ENCODE data around the gene UBE2O. TPM values are rescaled to one million over a fixed set of nuclear protein-coding genes. Genes with fewer than 3 reads are reported as not detected.
A peak's percentile ranks its signal among the peaks of the same experiment; 100 is the strongest.

UBE2O gene
- total RNA-seq, 6 donors from 2014 or later: 20.5 to 55.5 (median 27.7) TPM

DNA sequence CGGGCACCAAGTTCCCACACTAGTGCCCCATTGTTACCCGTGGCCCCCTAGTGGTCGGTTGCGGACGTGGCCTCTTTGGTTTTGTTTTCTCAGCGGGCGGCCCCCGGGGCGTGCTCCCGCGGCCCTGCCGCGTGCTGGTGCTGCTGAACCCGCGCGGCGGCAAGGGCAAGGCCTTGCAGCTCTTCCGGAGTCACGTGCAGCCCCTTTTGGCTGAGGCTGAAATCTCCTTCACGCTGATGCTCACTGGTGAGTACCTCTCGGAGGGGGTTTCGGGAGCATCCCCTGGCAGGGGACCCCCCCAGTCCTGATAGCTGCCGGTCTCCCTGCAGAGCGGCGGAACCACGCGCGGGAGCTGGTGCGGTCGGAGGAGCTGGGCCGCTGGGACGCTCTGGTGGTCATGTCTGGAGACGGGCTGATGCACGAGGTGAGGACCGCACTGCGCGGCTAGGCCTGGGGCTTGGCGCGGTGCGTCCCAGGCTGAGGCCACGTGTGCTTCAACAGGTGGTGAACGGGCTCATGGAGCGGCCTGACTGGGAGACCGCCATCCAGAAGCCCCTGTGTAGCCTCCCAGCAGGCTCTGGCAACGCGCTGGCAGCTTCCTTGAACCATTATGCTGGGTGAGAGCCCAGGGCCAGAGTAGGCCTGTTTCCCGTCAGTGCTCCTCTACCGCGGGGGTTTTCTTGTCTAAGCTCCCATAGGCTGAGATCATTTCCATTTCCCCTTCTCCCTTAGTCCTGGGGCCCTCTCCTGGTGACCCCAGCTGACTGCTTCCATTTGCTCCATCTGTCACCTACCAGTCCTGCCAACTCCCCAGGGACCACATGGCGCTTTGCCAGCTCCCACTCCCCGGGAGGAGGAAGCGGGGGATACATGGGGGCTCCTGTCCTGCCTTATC is 66.8 kb downstream of the UBE2O start:
- peaks cover 0 to 24% (median 7%) of the 10 kb centered on the region in 4 donors for H3K36me3 ChIP-seq
- ATAC-seq (ENCODE audit: low FRiP score in 2 of 2) (peak; percentile 67 to 69), DNase-seq (peak; percentile 81 to 90)
- no peaks in the 10 kb centered on the region for H3K9me3 ChIP-seq
- peak overlapping the region; percentile 82 to 91 (median 88) for H3K27ac ChIP-seq
- peak overlapping the region in 3 of 4 donors; percentile 64 to 69 (median 67) for H3K4me3 ChIP-seq
- no peak for TF ChIP-seq POLR2A (IDR thresholded peaks at IDR 0.05)
- no peak for TF ChIP-seq EP300 (IDR thresholded peaks at IDR 0.05)
- no peak for TF ChIP-seq POLR2AphosphoS5 (IDR thresholded peaks at IDR 0.05)
- TF ChIP-seq, protein P1, sequence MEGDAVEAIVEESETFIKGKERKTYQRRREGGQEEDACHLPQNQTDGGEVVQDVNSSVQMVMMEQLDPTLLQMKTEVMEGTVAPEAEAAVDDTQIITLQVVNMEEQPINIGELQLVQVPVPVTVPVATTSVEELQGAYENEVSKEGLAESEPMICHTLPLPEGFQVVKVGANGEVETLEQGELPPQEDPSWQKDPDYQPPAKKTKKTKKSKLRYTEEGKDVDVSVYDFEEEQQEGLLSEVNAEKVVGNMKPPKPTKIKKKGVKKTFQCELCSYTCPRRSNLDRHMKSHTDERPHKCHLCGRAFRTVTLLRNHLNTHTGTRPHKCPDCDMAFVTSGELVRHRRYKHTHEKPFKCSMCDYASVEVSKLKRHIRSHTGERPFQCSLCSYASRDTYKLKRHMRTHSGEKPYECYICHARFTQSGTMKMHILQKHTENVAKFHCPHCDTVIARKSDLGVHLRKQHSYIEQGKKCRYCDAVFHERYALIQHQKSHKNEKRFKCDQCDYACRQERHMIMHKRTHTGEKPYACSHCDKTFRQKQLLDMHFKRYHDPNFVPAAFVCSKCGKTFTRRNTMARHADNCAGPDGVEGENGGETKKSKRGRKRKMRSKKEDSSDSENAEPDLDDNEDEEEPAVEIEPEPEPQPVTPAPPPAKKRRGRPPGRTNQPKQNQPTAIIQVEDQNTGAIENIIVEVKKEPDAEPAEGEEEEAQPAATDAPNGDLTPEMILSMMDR (IDR thresholded peaks at IDR 0.05): peak; percentile 87 to 95 (median 92)
- H3K4me1 ChIP-seq: peaks cover 29 to 58% (median 44%) of the 10 kb centered on the region in 4 donors
- H3K27me3 ChIP-seq: no peaks in the 10 kb centered on the region
- 26 to 39% methylated on average over 13 to 36 of the region's 52 CpGs for WGBS, 2 donors

DNA sequence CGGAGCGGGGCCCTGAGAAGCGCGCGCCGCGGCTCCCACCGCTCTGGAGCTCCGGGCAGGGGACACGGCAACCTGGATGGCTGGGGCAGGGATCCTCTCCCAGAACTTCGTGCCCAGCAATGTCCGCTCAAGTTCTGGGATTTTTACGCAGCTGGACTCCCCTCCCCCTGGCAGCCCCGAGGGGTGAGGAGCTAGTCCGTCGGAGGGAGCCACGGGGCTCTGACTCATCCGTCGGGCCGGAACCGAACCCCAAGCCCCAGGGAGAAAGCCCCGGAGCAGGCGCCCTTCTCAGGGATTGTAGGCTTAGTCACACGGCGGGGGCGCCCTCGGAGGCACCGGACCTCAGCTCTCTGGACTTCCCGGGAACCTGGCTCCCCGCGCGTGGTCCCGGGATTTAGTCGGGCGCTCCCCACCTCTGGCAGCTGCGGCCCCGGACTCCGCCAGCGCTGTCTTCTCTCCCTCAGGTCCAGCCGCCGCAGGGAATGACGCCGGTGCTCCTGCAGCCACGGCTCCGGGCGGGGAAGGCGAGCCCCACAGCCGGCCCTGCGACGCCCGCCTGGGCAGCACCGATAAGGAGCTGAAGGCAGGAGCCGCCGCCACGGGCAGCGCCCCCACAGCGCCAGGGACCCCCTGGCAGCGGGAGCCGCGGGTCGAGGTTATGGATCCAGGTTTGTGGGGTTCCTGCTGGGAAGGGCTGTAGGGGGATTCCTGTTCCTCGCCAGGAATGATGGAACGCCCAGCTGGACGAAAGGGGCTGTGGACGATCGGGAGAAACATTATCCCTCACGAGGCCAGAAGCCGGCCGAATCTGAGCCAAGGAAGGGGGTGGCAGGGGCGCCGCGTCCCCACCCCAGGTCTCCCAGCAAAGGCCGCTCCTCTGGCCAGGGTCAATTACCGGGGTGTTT is 67.7 kb downstream of the UBE2O start:
- Histone ChIP-seq H3K4me1 (peaks cover 29 to 60% (median 44%) of the 10 kb centered on the region in 4 donors), H3K9me3 (no peaks in the 10 kb centered on the region), H3K36me3 (peaks cover 0 to 15% (median 0%) of the 10 kb centered on the region in 4 donors), H3K4me3 (peak overlapping the region; percentile 64 to 69 (median 68)), H3K27ac (peak overlapping the region; percentile 82 to 91 (median 88)), H3K27me3 (no peaks in the 10 kb centered on the region)
- DNase-seq (peak; percentile 61 to 88), ATAC-seq (ENCODE audit: low FRiP score in 2 of 2) (peak in 1 of 2 donors; percentile 69)
- TF ChIP-seq, protein P1 (IDR thresholded peaks at IDR 0.05): no peak
- TF ChIP-seq POLR2AphosphoS5 (IDR thresholded peaks at IDR 0.05): no peak
- no peak for TF ChIP-seq POLR2A (IDR thresholded peaks at IDR 0.05)
- no peak for TF ChIP-seq EP300 (IDR thresholded peaks at IDR 0.05)
- 0 to 1% methylated on average over 17 to 46 of the region's 74 CpGs for WGBS, 2 donors

DNA sequence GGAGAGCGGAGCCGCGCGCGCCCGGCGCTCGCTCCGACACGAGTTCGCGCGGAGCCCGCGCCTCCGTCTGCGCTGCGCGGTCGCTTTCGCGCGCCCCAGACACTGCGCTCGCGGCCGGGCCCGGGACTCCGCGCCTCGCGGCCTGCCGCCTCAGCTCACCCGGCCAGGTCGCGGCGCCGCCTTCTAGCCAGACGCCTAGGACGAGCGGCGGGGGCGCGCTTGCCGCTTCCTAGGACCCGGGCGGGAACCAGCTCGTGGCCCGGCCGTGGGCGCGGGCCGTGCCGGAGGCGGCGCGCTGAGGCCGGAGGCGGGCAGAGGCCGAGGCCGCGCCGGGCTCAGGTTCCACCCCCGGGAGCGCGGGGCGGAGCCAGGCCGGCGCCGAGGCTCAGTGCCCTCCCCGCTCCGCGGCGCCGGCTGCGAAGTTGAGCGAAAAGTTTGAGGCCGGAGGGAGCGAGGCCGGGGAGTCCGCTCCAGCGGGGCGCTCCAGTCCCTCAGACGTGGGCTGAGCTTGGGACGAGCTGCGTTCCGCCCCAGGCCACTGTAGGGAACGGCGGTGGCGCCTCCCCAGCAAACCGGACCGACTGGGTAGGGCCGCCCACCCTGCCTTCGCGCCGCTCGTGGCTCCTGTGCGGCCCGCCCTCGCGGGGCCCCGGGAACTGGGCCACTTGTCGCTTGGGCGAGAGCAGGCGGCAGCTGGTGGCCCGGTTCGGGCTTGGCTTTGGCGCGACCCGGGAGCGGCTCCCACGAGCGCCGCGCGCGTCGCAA is 68.5 kb downstream of the UBE2O start, which contains the start of gene SPHK1:
Gene SPHK1, plus strand, starts transcription at position 388 of the 765 bp plus-strand sequence. CDS start 1,036 bp downstream, outside the sequence.
- DNase-seq (peak; percentile 56 to 96), ATAC-seq (ENCODE audit: low FRiP score in 2 of 2) (peak; percentile 77 to 88)
- Histone ChIP-seq H3K4me3 (peak within 1 kb of the TSS; percentile 64 to 69 (median 68)), H3K9me3 (no peaks in the 10 kb centered on the region), H3K4me1 (peaks cover 29 to 60% (median 44%) of the 10 kb centered on the region in 4 donors), H3K36me3 (peaks cover 0 to 9% (median 0%) of the 10 kb centered on the region in 4 donors), H3K27ac (peak within 1 kb of the TSS; percentile 82 to 91 (median 88)), H3K27me3 (no peaks in the 10 kb centered on the region)
- TF ChIP-seq POLR2AphosphoS5 (IDR thresholded peaks at IDR 0.05) (peak; percentile 16 to 43), EP300 (IDR thresholded peaks at IDR 0.05) (no peak), POLR2A (IDR thresholded peaks at IDR 0.05) (peak in 3 of 4 donors; percentile 40 to 52 (median 49))
- TF ChIP-seq, protein P1 (IDR thresholded peaks at IDR 0.05): peak in 1 of 6 experiments; percentile 0
- 1% methylated on average over 17 of the region's 118 CpGs; no CpG with 5 or more reads in 1 of the 2 donors for WGBS, 2 donors

All from upper lobe of left lung (tissue), 6 donors.